ENCODE data around the gene P2RX3.

GRCh38 chr11:57324154-57324885 is 13.8 kb upstream of the P2RX3 start:
- TF ChIP-seq CTCF (IDR thresholded peaks at IDR 0.05) (no peak), POLR2A (IDR thresholded peaks at IDR 0.05) (no peak), POLR2AphosphoS5 (IDR thresholded peaks at IDR 0.05) (no peak)
